HG03280 (cell line): ENCODE measurements around the gene SUPT5H.
A peak's percentile ranks its signal among the peaks of the same experiment; 100 is the strongest.
"Not testable (repeated sequence)": the region's sequence is repeated elsewhere in the genome, so short reads cannot be mapped to it uniquely, and the experiment has no call there.

ENCODE experiments used
- ATAC-seq: cut with Tn5 transposase; IDR thresholded peaks from one replicate; pipeline ENCODE4 v1.9.1; 2021; ENCODE audit warnings: mild to moderate bottlenecking, moderate library complexity; ENCODE audit not compliant: unreplicated experiment

The SUPT5H gene

GRCh38 chr19:39463403-39463802 lies 18.0 kb downstream of the SUPT5H start:
- no peak for ATAC-seq

- no peak for ATAC-seq
These were observed 20.8 kb downstream of the SUPT5H start for GRCh38 chr19:39465956-39466747.

DNA sequence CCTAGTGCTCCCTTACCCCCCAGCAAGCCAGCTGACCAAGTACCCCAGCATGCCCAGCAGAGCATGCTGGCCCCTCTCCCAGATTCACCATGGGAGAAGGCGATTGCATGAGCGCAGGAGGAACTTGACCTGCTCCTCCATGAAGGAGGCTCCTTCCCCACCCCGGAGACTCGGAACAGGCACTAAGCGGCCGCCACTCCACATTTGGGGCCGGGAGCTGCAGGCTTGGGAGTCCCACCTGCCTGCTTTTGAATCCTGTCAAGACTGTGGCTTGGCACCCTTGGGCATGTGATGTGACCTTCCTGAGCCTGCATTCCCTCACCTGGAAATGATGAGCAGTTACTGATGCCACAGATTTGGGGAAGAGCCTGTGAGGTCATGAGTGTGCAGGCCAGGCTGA lies 22.6 kb downstream of the SUPT5H start:
- no peak for ATAC-seq

GRCh38 chr19:39469036-39469435 lies 23.7 kb downstream of the SUPT5H start:
- no peak for ATAC-seq

DNA sequence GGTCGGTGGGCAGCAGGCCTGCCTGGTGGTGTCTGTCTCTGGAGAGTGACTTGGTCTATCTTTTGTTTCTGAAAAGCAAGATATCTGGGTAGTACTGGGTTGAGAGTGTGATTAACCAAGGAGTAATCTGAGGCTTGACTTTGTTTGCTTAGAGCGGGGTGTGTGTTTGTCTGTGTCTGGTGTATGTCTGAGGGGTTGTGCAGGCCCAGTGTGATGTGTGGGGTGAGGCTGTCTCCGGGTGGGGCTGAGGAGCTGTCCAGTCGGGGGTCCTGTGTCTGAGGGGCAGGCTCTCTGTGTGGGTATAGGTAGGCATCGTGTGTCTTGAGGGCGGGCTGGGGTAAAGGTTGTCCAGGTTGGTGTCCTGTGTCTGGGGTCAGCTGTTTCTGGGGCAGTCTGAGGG lies 24.2 kb downstream of the SUPT5H start:
- ATAC-seq, result no peak

- ATAC-seq, result no peak
These were observed 25.4 kb downstream of the SUPT5H start for GRCh38 chr19:39470724-39471339.

DNA sequence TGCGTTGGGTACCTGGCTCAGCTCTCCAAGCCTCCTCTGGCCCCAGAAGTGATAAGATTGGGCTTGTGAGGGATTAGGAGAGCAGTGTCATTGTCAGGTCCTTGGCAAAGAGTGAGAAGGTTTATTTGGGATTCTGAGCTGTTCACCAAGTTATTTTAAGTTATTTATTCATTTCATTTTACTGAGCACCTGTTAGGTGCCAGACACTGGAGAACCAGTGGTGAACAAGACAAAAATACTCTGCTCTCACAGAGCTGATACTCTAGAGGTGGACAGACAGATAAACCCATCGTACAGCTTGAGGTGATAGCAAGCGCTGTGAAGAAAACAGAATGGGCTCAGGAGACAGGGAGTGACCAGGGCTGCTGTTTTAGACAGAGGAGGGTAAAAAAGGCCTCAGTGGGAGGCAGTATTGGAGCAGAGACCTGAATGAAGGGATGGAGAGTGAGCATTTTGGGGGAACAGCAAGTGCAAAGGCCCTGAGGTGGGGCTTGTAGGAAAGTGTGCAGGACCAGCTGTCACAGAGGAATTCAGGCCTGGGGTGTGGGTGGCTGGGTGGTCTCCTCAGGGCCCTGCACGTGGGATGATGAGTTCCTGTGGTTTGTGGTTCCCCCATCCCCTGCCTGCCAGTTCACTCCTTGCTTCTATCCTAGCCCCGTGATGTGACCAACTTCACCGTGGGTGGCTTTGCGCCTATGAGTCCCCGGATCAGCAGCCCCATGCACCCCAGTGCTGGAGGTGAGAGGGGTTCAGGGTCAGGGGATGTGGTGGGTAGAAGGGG lies 26.6 kb downstream of the SUPT5H start:
- no peak for ATAC-seq

DNA sequence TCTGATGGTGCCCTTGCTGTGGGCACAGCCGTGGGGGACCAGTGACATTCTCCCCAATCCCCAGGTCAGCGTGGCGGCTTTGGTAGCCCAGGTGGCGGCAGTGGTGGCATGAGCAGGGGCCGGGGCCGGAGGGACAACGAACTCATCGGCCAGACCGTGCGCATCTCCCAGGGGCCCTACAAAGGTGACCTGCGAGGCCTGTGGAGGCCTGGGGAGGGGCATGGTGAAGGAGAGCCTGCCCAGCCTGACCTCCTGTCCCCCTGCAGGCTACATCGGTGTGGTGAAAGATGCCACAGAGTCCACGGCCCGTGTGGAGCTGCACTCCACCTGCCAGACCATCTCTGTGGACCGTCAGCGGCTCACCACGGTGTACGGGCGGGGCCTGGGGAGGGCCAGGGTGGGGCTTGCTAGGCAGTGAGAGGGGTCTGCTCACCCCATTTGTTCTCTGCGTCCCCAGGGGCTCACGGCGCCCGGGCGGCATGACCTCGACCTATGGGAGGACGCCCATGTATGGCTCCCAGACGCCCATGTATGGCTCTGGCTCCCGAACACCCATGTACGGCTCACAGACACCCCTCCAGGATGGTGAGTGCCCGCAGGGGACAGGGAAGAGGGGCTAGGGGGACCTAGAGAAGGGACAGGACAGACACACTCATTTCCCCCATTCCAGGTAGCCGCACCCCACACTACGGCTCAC lies 27.5 kb downstream of the SUPT5H start:
- no peak for ATAC-seq

GRCh38 chr19:39473443-39473960 lies 28.1 kb downstream of the SUPT5H start:
- ATAC-seq, result no peak

- ATAC-seq, result no peak
These were observed 28.8 kb downstream of the SUPT5H start for GRCh38 chr19:39474139-39474620.

DNA sequence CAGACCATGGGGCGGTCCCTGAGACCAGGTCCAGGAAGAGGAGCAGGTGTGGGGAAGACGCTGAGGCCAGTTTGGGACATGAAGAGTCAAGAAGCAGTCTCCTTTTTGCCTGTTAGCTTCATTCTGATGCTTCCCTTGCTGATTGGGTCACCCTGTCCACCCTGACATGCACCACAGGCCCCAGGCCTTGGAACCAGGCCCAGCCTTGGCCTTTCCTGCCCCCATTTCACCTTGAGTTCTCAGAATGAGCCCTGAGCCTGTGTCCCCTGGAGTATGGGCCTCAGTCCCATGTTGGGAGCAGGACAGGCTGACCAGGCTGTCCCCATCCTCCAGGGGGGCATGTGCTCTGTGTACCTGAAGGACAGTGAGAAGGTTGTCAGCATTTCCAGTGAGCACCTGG lies 30.4 kb downstream of the SUPT5H start:
- ATAC-seq, result no peak

GRCh38 chr19:39479319-39479801 lies 34.0 kb downstream of the SUPT5H start:
- ATAC-seq, result not testable (repeated sequence)

GRCh38 chr19:39479916-39480315 lies 34.5 kb downstream of the SUPT5H start:
- no peak for ATAC-seq

- ATAC-seq, result peak; percentile 97
These were observed 35.2 kb downstream of the SUPT5H start, which contains the start of gene TIMM50 for GRCh38 chr19:39480337-39481228. Gene TIMM50, plus strand, starts transcription at chr19:39480838. Its CDS starts 16 bp downstream, at chr19:39480854.

- ATAC-seq, result no peak
These were observed 35.8 kb downstream of the SUPT5H start for GRCh38 chr19:39481229-39481545.

DNA sequence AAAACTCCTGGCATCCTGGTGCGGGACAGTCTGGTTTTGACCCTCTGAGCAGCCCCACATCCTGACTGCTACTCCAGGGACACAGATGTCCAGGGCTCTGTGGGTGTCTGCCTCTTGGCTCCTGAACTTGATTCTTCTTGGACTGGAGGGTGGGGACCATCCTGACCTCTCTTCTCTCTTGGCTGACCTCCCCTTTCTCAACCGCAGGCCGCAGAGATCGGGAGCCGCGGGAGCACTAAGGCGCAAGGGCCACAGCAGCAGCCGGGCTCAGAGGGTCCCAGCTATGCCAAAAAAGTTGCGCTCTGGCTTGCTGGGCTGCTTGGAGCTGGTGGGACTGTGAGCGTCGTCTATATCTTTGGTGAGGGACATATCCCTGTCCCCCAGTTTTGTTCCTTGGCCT lies 36.3 kb downstream of the SUPT5H start:
- no peak for ATAC-seq

DNA sequence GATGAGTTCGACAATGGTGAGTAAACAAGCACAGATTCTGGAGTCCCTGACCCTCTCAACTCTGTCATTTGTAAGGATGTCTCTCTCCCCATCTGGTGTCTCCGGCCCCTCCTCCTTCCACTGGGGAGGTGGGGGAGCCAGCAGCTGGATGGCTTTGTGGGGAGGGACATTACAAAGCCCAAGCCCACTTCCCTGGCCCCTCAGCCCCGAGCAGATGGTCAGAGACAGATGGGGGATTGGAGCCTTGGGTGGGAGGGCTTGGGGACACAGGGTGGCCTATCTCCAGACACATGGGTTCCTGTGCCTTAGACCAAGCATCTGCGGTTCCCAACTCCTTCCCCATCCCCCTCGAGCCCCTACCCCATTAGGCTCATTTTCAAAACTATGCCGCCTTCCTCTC lies 37.8 kb downstream of the SUPT5H start:
- no peak for ATAC-seq

DNA sequence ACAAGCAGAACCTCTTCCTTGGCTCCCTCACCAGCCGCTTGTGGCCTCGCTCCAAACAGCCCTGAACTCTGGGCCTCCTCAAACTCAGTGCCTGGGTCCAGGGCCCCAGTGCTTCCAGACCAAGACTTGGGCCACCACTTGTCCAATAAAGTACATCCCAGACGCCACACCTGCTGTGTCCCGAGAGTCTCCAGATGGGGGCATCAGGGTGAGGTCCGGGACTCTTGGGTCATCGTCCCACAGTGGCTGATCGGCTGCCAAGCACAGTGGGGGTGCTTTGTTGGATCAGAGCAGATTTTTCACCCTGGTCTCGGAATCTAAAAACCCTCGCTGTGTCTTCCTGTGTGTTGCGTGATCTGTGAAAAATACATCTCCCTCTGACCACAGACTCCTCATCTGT lies 44.4 kb downstream of the SUPT5H start:
- ATAC-seq, result no peak

GRCh38 chr19:39492225-39492624 lies 46.8 kb downstream of the SUPT5H start:
- no peak for ATAC-seq

DNA sequence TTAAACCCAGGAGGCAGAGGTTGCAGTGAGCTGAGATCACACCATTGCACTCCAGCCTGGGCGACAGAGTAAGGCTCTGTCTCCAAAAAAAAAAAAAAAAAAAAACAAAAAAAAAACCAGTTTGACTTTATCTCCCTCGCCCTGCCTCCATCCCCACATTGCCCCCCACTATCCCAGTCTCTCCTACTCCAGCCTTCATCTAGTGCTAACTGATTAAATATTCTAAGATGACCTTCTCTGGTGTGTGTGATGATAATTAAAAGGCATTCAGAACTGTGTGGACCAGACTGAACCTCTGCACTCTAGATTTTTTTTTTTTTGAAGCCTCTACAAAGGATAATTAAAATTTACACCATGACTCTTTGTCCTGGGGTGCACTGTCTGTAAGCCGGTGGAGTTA lies 47.4 kb downstream of the SUPT5H start:
- ATAC-seq, result no peak
